SK-N-SH treated with all-trans-retinoic acid at 6 μM for 48 hours (cell line): ENCODE measurements around the gene ARHGAP18.
A peak's percentile ranks its signal among the peaks of the same experiment; 100 is the strongest.

ENCODE experiments used
- ATAC-seq: fragments of 200-7000 bp; cut with Tn5 transposase; 3 replicates; pipeline ENCODE4 v1.9.1; 2020; ENCODE audit warnings: mild to moderate bottlenecking, moderate library complexity
- ARNTL ChIP-seq: fragments of 450-650 bp; formaldehyde crosslinking; IDR thresholded peaks from 2 replicates; pipeline ENCODE4 v1.5.0; 2020; ENCODE audit warnings: low read depth, mild to moderate bottlenecking, moderate library complexity, borderline replicate concordance
- BACH2 ChIP-seq: fragments of 250-450 bp; sonication (Bioruptor Pico); IDR thresholded peaks from 2 replicates; pipeline ENCODE4 v1.9.0; 2021; ENCODE audit warnings: mild to moderate bottlenecking, borderline replicate concordance
- CSDC2 ChIP-seq: fragments of 250-450 bp; sonication (Bioruptor Pico); IDR thresholded peaks from 2 replicates; pipeline ENCODE4 v1.5.0; 2020; ENCODE audit warnings: mild to moderate bottlenecking, moderate library complexity
- ESRRG ChIP-seq: fragments of 250-450 bp; sonication (Bioruptor Pico); IDR thresholded peaks from 2 replicates; pipeline ENCODE4 v1.6.1; 2021; ENCODE audit warnings: mild to moderate bottlenecking
- GLIS3 ChIP-seq: fragments of 250-450 bp; sonication (Bioruptor Pico); IDR thresholded peaks from 2 replicates; pipeline ENCODE4 v1.5.0; 2020; ENCODE audit warnings: mild to moderate bottlenecking, moderate library complexity
- PPARA ChIP-seq: fragments of 250-450 bp; sonication (Bioruptor Pico); IDR thresholded peaks from 2 replicates; pipeline ENCODE4 v1.5.0; 2020; ENCODE audit warnings: mild to moderate bottlenecking, borderline replicate concordance
- RARB ChIP-seq: fragments of 250-450 bp; sonication (Bioruptor Pico); IDR thresholded peaks from 2 replicates; pipeline ENCODE4 v1.8.0; 2021; ENCODE audit warnings: mild to moderate bottlenecking, moderate library complexity
- SNAI2 ChIP-seq: fragments of 250-450 bp; sonication (Bioruptor Pico); IDR thresholded peaks from 2 replicates; pipeline ENCODE4 v1.5.0; 2020; ENCODE audit warnings: mild to moderate bottlenecking, moderate library complexity
- TCF4 ChIP-seq: fragments of 250-450 bp; sonication (Bioruptor Pico); IDR thresholded peaks from 2 replicates; pipeline ENCODE4 v1.8.0; 2021; ENCODE audit warnings: mild to moderate bottlenecking, moderate library complexity, borderline replicate concordance
- TSHZ2 ChIP-seq: fragments of 250-450 bp; sonication (Bioruptor Pico); IDR thresholded peaks from 2 replicates; pipeline ENCODE4 v1.5.0; 2020; ENCODE audit warnings: mild to moderate bottlenecking, moderate library complexity
- ZC3H10 ChIP-seq: fragments of 250-450 bp; sonication (Bioruptor Pico); IDR thresholded peaks from 2 replicates; pipeline ENCODE4 v1.5.1; 2021; ENCODE audit warnings: mild to moderate bottlenecking, moderate library complexity
- ZFP3 ChIP-seq: fragments of 250-450 bp; sonication (Bioruptor Pico); IDR thresholded peaks from 2 replicates; pipeline ENCODE4 v1.5.0; 2020; ENCODE audit warnings: mild to moderate bottlenecking, moderate library complexity
- ZFP30 ChIP-seq: fragments of 450-650 bp; formaldehyde crosslinking; IDR thresholded peaks from 2 replicates; pipeline ENCODE4 v1.5.0; 2022; ENCODE audit warnings: mild to moderate bottlenecking, moderate library complexity
- ZNF70 ChIP-seq: fragments of 450-650 bp; formaldehyde crosslinking; IDR thresholded peaks from 2 replicates; pipeline ENCODE4 v1.5.0; 2020; ENCODE audit warnings: mild to moderate bottlenecking, moderate library complexity
- ZNF8 ChIP-seq: fragments of 450-650 bp; formaldehyde crosslinking; IDR thresholded peaks from 2 replicates; pipeline ENCODE4 v1.5.0; 2020; ENCODE audit warnings: mild to moderate bottlenecking, moderate library complexity
- TF ChIP-seq, protein P1 (sequence below): fragments of 250-450 bp; sonication (Bioruptor Pico); IDR thresholded peaks from 2 replicates; pipeline ENCODE4 v1.8.0; 2020; ENCODE audit warnings: mild to moderate bottlenecking, moderate library complexity, borderline replicate concordance
- TF ChIP-seq, protein P2 (sequence below): fragments of 250-450 bp; sonication (Bioruptor Pico); IDR thresholded peaks from 2 replicates; pipeline ENCODE4 v1.5.1; 2020; ENCODE audit warnings: low read depth, mild to moderate bottlenecking, moderate library complexity
- TF ChIP-seq, protein P3 (sequence below): fragments of 250-450 bp; sonication (Bioruptor Pico); IDR thresholded peaks from 2 replicates; pipeline ENCODE4 v1.8.0; 2021; ENCODE audit warnings: low read depth, mild to moderate bottlenecking, moderate library complexity, borderline replicate concordance

ARHGAP18 gene

GRCh38 chr6:129691043-129691640 is 18.8 kb downstream of the ARHGAP18 start:
- TF ChIP-seq RARB (CRISPR knock-in tag) (no peak), ZFP3 (CRISPR knock-in tag) (no peak), ARNTL (CRISPR knock-in tag) (no peak), BACH2 (CRISPR knock-in tag) (no peak), GLIS3 (CRISPR knock-in tag) (no peak)
- ATAC-seq: no peak

DNA sequence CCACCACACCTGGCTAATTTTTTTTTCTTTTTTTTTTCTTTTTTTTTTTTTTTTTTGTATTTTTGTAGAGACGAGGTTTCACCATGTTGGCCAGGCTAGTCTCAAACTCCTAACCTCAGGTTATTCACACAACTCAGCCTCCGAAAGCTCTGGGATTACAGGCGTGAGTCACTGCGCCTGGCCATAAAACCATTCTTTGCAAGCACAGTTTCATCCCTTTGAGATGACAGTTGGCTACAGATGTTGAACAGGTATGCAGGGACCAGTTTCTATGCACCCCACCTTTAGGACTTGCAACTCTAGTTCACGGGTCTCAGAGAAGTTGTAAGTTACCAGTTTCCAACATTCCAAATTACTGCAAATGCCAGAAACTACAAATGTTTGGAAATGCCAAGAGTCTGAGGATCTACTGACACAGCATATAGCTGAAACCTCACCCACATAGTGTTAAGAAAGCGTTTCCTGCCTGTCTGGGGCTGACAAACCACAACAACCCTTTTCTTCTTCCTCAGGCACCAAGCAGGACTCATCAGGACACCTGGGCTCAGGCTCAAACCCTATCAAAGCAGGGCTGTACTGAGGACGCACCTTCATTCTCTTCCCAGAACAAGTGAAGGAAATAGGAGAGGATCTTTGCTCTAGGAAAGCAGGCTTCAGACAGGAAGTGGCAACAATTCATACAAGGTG is 22.9 kb downstream of the ARHGAP18 start:
- no peak for ATAC-seq
- TF ChIP-seq ZNF70 (no peak), ZFP30 (CRISPR knock-in tag) (no peak), ZNF8 (no peak), PPARA (no peak)
- TF ChIP-seq, protein P1, sequence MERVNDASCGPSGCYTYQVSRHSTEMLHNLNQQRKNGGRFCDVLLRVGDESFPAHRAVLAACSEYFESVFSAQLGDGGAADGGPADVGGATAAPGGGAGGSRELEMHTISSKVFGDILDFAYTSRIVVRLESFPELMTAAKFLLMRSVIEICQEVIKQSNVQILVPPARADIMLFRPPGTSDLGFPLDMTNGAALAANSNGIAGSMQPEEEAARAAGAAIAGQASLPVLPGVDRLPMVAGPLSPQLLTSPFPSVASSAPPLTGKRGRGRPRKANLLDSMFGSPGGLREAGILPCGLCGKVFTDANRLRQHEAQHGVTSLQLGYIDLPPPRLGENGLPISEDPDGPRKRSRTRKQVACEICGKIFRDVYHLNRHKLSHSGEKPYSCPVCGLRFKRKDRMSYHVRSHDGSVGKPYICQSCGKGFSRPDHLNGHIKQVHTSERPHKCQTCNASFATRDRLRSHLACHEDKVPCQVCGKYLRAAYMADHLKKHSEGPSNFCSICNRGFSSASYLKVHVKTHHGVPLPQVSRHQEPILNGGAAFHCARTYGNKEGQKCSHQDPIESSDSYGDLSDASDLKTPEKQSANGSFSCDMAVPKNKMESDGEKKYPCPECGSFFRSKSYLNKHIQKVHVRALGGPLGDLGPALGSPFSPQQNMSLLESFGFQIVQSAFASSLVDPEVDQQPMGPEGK (CRISPR knock-in tag): no peak

- TF ChIP-seq, protein P2, sequence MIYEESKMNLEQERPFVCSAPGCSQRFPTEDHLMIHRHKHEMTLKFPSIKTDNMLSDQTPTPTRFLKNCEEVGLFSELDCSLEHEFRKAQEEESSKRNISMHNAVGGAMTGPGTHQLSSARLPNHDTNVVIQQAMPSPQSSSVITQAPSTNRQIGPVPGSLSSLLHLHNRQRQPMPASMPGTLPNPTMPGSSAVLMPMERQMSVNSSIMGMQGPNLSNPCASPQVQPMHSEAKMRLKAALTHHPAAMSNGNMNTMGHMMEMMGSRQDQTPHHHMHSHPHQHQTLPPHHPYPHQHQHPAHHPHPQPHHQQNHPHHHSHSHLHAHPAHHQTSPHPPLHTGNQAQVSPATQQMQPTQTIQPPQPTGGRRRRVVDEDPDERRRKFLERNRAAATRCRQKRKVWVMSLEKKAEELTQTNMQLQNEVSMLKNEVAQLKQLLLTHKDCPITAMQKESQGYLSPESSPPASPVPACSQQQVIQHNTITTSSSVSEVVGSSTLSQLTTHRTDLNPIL (CRISPR knock-in tag): no peak
- no peak for ATAC-seq
Observed at GRCh38 chr6:129685662-129686031, 24.3 kb downstream of the ARHGAP18 start.

GRCh38 chr6:129684903-129685661 is 24.9 kb downstream of the ARHGAP18 start:
- ATAC-seq: no peak
- no peak for TF ChIP-seq ESRRG (CRISPR knock-in tag)
- TF ChIP-seq SNAI2 (CRISPR knock-in tag): no peak
- TF ChIP-seq ZNF70: no peak
- TF ChIP-seq, protein P1 (CRISPR knock-in tag): no peak
- TF ChIP-seq RARB (CRISPR knock-in tag): no peak
- TF ChIP-seq ZC3H10 (CRISPR knock-in tag): no peak
- TF ChIP-seq, all 23 proteins: peak for 0

- TF ChIP-seq ZNF8 (no peak), ZC3H10 (CRISPR knock-in tag) (no peak), TSHZ2 (CRISPR knock-in tag) (no peak), ZFP3 (CRISPR knock-in tag) (no peak), GLIS3 (CRISPR knock-in tag) (no peak), PPARA (no peak), CSDC2 (CRISPR knock-in tag) (no peak), TCF4 (CRISPR knock-in tag) (no peak)
- TF ChIP-seq, protein P3, sequence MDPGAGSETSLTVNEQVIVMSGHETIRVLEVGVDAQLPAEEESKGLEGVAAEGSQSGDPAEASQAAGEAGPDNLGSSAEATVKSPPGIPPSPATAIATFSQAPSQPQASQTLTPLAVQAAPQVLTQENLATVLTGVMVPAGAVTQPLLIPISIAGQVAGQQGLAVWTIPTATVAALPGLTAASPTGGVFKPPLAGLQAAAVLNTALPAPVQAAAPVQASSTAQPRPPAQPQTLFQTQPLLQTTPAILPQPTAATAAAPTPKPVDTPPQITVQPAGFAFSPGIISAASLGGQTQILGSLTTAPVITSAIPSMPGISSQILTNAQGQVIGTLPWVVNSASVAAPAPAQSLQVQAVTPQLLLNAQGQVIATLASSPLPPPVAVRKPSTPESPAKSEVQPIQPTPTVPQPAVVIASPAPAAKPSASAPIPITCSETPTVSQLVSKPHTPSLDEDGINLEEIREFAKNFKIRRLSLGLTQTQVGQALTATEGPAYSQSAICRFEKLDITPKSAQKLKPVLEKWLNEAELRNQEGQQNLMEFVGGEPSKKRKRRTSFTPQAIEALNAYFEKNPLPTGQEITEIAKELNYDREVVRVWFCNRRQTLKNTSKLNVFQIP (CRISPR knock-in tag): no peak
- peak; percentile 5; the same call in 2 of the 3 replicates for ATAC-seq
Observed at GRCh38 chr6:129684323-129684884, 25.6 kb downstream of the ARHGAP18 start.
